ENCODE measurements around the gene FRMD4A.

GRCh38 chr10:13794992-13795612 lies 535.6 kb downstream of the FRMD4A start:
- TF ChIP-seq CTCF (IDR thresholded peaks at IDR 0.05 in 4 of 5, conservative IDR thresholded peaks at IDR 0.05 in 1 of 5) (no peak), POLR2A (IDR thresholded peaks at IDR 0.05) (no peak)
